ENCODE data around the gene CADPS2.

The CADPS2 gene

DNA sequence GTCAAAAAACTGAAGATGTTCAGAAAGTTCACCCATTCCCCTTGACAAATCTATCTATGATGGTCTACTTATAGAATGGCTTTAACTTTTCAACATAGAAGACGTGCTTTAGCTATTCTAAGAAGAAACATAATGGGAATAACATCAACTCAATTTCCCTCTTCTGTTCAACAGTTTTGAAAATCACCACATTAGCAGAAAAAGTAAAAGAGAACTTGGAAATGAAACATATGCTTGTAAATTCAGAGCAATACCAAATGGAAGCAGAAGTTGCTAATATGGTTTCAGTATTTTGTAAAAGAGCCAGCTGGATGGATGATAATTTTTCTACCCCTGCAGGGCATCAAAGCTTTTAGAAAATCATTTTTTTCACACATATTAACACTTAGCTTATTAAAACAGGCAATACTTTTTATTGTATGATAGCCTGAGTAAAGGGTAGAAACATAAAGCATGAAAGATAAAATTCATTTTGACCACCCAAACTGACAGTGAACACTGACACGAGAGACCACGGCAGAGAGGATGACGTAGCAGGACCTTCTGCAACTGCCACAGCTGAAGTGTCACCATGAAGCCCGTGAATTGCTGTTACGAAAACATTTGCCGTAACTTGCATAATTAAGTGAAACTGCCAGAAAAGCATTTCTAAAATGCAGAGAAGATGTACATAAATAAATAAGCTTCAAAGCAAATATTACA is 542.5 kb downstream of the CADPS2 start:
- DNase-seq = no peak

DNA sequence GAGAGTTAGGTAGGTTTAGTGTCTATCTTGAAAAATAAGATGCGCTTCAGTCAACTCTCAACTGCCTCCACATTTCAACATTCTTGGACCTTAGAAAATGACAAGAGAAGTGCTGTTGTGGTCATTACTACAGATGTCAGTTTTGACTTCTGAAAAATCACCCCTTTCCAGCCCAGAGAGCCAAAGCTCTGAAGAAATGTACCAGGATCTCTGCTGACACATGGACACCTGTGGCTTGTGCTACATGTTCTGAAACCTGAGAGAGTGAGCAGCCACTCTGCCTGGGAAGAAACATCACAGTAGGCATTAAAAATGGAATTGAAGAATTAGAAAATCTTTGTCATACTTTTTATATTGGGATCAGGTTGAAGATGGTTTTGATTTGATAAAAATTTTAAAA is 545.8 kb downstream of the CADPS2 start:
- DNase-seq = no peak

DNA sequence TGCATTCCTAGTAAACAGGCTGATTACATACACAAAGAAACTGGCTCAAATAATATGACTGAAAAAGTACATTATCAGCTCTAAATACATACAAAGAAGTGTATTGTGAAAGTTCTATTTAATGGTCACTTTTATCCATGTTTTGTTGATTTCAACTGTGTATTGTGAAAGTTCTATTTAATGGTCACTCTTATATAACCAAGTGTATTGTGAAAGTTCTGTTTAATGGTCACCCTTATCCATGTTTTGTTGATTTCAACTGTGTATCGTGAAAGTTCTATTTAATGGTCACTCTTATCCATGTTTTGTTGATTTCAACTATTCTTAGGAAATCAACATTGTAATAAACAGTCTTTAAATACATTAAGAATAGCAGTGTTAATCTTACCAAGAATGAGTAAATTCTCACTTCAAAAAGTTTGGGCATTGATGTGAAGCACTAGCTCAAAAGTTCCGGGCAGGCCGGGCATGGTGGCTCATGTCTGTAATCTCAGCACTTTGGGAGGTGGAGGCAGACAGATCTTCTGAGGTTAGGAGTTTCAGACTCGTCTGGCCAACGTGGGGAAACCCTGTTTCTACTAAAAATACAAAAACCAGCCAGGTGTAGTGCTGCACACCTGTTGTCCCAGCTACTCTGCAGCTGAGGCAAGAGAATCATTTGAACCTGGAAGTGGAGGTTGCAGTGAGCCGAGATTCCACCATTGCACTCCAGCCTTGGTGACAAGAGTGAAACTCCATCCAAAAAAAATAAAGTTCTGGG is 546.9 kb downstream of the CADPS2 start:
- DNase-seq = no peak

DNA sequence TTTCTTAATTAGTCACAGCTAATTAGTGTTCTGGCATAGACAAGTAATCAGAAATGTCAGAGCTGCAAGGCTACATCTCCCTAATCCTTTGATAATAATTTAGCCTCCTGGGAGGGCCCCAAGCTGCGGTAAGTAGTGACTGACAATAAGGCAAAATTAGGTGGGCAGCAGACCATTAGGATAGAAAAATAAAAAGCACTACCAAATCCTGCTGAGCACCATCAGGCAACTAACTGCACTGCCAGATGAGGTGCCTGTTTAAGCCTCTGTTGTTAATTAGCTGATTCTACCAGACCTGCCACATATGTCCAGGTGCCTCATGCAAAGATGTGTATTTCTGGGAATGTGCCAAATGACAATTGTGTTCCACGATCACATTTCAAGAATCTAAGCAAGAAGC is 549.2 kb downstream of the CADPS2 start:
- no peak for DNase-seq

DNA sequence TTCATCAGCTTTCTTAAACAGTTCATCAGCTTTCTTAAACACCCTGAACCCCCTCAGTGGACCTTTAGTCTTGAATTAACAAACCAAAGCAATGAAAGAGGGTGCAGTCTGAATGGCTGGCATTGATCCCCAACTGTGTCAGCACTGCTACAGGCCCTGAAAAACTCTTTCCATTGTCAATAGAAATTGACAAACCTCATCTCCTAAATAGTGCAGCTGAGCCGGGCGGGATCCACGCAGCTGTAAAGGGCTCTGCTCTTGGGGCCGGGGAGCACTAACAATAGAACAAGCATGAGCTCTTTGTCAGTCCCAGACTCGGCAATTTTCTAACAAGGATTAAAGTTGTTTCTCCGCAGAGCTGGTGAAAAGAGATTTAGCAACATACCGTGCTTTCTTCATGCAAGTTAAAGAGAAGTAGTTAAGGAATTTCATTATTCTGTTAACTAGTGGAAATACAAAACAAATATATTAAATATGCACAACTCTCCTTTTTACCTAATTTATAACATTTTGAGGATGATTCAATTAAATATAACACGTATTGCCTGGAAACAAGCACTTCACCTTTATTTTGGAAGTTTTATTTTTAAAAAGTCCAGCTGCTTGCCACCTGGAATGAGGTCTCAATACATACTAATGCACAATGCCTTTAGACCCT is 557.0 kb downstream of the CADPS2 start:
- DNase-seq = no peak

DNA sequence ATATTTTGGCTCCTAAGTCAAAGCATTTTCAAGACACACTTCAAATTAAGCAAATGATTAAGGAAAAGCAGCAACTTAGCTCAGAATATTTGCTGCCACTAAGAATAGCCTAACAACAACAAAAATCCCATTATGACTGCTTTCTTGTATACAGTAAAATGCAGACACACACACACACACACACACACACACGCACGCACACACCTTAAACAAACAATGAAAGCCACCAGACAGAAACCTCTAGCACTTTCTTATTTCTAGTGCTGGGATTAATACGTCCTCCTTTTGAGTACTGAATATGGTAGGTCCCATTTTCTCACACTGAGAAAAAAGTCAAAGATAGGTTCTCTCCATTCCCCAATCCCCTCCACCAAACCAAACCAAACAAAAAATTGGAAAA is 558.3 kb downstream of the CADPS2 start:
- DNase-seq = no peak

DNA sequence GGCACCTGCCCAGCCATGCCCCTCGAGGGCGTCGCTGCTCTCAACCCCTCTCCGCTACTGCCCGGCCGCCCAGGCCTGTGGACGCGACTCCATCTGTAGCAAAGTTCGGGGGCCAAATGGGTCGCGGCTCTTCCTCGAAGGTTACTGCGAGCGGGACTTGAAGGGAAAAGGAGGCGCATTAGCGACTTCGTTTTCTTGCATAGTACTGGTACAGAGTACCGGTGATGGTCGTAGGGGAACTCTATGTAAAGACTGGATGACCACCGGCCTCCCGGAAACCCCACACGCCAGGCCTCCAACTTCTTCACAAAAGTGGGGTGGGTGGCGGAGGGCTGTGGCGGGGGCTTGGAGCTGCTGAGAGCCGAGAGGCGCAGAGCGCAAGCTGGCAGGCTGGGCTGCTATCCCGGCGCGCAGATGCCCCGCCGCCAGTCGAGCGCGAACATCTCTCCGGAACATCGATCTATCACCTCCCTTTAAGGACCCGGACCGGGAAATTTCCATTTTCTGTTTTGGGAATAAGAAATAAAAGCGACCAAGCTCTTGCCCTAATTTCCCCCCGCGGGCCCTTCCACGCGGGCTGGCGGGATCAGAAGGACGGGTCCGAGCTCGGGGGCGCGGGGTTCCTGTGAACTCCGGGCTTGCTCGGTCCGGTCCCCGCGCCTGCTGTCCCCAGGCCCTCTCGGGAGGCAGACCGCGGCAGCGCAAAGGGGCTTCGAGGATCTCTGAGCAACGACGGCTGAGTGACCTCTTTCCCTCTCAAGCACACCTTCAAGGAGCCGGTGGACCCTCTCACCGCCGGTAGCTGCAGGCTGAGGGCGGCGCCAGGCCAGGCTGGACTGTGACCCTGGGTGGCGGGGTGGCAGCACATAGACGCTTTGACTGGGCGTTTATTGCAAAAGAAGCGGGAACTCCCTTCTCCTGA is 569.5 kb downstream of the CADPS2 start:
- DNase-seq = no peak

DNA sequence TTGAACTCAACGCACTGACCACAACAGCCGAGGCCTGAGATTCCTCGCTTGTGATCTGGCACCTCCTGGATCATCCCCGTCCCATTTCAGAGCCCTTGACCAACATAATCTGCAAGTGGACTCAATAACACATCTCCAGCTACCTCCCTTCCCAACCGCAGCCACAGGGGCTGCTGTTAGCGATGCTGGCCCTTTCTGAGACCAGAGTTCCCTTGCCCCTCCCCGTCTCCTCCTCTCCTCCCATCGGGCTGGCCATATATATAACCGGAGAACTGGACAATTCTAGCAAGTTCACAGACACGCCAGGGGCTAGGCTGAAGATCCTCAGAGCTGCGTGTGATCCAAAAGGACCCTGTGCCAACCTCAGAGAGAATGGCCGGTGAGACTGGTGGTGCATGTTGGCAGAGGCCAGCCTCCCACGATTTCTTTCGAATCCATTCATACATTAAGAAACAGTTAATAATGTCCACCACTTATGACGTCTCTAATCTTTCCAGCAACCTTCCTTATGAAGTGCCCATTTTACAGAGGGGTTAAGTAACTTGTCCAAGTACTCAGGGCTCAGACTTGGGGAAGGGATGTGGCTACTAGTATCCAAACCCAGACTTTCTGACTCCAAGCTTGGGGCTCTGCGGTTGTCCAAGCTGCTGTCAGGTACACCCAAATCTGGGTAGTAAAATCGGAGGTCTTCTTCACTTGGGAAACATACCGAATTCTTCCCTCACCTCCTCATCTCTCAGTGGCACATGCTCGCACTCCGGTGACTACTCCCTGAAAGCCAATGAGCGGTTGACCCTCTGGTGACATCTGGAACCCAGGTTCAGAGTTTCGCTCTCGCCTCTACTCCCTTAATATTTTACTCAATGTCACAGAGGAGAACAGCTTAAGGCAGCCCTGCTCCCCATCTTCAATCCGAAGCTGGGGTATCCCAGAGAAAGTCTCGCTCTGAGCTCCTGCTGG is 570.5 kb downstream of the CADPS2 start:
- no peak for DNase-seq

DNA sequence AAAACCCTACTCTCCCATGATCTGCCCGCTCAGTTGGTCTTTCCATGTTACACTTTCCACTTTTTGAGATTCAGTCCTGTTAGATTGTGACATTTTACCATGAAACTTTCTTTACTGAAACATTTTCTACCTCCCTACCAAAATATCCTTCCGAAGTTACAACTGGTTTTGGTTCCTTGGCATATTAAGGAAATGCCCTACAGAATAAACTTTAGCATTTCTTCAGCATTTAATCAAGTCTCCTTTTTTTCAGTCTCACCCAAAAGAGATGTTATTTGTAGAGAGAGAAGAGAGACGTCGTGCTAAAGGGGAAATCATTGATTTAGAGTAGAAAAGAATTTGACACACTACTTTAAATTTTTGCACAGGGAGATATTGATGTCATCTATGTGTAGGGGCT is 572.0 kb downstream of the CADPS2 start:
- no peak for DNase-seq

DNA sequence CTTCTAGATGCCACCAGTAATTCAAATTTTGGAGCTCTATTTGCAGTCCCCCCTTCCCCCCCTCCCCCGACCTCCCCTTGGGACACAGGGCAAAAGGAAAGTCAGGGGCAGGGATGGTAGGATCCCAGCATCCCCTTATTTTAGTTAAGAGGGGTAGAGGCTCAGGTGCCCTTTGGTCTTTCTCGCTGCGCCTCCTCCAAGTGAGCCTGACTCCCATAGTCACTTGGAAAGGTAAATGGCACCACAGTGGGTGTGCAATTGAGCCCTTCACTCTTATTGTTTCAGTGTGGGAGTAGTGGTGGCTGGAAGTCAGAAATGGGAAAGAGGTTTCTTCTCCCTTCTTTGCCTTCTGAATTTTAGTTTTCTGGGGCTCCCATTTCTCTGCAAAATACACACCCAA is 573.5 kb downstream of the CADPS2 start:
- DNase-seq = no peak

DNA sequence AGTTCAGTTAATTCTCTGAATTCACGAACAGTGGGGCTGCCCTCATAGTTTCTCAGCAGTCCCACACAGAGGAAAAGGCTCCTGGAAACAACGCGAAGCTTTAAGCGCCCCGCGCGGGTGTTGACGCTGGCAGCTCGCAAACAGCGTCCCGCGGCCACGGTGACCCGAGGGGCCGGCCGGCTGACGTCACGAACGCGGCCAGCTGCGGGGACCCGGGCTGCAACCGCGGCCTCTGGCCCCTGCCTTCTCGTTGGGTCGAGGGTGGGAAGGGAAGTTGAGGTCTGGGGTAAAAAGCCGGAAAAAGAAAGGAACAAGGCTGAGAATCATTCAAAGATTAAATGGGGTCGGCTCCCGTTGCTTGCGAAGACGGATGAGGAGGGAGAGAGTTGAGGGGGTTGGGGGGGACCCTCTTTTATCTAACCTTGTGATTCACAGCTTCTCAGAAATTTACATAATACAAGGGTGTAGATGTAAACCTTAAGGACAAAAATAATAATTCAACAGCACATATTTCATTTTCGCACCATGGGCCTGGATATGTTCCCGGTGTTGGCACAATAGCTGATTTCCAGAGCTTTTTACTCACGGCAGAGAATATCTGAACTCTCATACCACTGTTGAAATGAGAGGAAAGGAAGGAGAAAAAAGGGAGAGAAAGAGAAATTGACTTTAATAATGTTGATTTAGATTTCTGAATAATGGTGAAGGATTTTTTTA is 574.4 kb downstream of the CADPS2 start:
- DNase-seq = no peak

DNA sequence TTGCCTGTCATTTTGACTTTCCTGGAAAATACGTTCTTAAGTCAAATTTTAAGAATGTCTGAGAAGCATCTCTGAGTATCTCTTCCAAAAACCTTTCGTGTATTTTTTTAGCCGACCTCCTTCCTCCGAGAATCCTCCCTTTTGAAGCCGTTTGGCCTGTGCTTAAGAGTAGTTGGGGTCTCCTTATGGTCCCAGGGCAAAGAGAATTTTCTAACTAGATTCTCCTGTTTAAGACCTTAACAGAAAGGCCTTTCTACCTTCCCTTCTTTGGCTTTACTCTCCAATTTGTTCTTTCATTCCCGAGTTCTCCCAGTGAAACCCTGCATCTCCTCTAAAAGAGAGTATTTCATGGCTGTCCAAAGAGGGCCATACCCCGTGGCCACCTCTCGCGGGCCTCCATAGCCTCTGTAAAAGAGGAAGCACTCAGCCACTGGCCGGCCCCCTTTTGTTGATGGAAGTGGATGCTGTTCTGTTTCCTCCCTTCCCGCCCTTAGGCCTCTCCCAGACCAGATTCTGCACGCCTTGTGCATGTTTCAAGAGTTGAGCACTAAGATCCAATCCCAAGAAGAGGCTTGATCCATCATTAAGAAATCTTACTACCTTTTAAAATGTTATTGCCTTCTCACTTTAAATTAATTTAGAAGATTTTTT is 575.1 kb downstream of the CADPS2 start:
- DNase-seq = no peak

DNA sequence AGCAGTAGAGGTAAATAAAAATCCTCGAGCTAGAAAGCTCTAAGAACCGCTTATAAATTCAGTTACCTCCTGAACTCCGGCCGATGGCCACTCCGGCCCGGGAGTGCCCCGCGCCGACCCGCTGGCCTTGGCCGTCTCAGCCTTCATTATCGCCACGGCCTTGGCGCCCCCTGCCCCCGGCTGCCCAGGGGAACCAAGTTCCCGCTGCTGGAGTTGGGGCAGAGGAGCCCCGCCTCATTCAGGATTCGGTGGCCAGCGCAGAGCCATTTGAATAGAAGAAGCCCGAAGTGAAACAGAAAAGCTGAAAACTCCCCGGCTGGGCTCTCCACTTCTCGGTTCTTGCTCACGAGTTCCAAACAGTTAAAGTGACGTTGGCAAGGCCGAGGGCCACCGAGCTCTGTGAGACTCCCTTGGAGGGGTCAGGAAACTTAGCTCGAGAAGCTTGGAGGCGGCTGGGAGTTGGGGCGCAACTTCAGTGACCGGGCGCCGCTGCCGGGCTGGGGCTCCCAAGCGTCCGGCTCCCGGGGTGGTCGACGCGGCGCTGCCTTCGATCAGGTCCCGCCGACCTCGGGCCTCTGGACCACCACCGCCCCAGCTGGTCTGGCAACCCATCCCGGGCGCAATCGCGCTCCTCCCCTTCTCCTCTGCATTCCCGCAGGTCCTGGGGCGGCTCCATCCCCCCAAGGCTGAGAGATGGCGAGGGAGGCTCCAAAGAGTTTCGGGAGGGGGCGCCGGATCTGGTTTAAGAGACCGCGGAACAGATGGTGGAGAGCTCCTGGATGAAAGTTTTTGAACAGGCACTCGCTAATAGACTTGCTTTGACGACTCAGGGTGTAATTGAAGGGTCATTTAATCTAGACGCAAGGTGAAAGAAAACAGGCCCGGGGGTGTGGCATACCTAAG is 575.9 kb downstream of the CADPS2 start:
- no peak for DNase-seq

DNA sequence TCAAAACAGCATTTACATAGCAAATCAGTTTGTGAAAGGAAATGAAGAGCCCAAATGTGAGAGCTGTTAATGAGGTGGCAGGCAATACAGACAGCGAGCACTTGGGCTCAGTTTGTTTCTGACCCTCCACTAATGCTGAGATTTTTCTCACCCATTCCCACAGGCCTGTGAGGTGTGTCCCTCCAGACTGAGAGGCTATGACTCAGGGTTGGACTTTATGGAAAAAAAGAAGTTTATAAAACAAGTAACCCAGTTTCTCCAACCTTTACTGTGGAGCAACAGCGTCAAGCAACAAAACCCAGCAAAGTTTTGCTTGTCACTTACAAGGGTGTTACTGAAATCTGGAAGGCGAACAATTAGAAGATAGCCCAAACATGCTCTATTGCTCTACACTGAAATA is 576.8 kb downstream of the CADPS2 start:
- DNase-seq = no peak

DNA sequence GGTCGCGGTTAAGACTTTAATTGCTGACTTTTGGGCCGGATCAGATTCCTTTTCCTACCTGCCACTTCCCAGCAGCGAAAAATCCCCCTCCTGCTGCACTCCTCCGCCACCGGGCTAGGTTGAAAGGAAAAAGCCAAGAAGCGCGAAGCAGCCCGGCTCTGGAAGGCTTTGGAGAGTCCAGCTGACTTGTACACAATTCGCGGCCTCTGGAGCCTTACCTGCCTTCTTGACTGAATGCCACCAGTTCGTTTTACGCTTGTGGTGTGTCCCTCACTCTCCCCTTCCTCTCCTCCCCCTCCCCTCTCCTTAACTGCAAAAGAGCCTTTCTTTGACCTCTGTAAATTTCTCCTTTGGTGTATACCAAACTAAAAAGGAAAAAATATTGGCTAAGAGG is 579.0 kb downstream of the CADPS2 start:
- no peak for DNase-seq

DNA sequence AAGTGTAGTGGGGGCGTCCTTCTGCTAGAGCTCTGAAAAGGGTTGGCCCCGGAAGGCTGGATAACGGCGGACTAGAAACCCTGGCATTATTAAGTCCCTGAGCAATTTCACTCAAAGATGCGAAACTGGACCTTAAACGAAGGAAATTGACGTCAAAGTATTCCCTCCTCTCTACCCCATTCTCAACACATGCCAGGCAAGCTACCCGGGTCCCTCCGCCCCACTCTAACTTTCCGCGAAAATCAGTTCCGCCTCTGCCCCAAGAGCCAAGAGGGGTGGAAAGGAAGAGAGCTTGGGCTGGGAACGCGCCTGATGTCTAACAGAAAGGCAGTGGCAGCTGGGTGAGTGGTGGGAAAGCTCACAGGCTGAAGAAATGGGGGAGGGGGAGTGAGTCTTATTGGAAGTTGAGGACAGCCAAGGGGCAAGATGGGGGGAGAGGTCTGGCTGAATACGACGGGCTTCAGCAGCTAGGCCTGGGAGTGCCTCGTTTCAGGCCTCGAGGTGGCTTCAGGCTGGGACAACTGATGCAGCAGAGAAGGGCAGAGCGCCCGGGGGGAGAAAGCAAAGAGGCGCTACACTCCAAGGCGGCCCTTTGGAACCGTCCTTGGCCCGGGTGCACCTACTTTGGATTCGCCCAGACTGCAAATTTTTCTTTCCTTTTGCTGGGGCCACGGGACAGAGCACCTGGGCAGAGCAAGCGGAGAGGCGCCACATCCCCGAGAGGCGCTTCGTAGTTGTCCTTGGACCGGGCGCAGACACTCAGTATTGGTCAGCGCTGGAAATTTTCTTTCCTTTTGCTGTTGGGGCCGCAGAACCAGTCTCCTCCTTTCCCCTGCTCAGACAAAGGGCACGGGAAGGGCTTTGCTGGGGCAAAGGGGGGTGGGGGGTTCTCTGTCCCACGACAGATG is 579.7 kb downstream of the CADPS2 start:
- no peak for DNase-seq

DNA sequence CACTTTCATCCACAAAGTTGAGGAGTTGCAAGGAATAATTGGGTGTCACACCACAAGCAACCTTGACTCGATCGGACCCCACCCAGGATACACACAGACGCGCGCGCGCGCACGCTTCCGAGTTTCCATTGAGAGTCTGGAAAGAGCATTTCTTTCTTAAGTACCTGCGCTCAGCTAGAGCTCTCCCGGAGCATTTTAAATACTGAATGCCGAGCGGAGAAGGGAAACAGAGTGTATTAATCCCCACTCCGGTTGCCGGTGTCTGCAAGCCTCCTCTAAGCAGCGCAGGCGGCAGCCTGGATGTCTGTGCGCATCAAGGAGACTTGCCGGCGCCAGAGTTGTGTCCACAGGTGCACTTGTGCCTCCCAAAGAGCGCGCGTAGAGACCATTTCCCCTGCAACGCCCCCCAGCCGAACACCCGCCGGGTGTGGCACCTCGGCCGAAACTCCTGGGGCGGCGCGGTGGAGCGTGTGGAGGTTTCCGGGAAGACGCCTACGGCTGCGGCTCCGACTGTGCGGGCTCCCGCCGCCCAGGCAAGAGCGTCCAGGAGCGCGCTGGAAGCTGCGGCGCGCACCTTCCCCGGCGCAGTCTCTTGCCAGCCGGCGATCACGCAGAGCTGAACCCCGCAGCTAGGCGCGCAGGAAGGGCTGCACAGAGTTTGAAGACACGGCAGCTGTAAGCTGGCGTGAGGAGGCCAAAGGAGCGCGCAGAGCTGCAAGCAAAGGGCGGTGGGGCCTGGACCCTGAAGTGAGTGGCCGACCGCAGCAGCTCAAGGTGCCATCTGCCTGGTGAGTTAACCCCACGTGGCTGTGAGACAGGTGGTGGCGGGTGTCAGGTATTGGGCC is 580.6 kb downstream of the CADPS2 start:
- no peak for DNase-seq

Measured in T-helper 9 cell (primary cell).